Tibial nerve (tissue), 4 donors: ENCODE measurements around the gene ADK.

ENCODE experiments used
- CTCF ChIP-seq, 5 experiments: fragments of 200-600 bp in 3 of 5; fragments of 450-650 bp in 2 of 5; sonication (generic) in 3 of 5; IDR thresholded peaks; one replicate each; pipeline ENCODE4 v1.5.1; 2016 to 2019; ENCODE audit warnings: antibody characterized with exemption in 5 of 5, mild to moderate bottlenecking in 3 of 5, moderate library complexity in 2 of 5
- EP300 ChIP-seq, 2 donors: sonication (generic); formaldehyde crosslinking; IDR thresholded peaks; one replicate each; pipeline ENCODE4 v1.6.1; 2017; ENCODE audit warnings: antibody characterized with exemption in 2 of 2, mild to moderate bottlenecking in 1 of 2

DNA sequence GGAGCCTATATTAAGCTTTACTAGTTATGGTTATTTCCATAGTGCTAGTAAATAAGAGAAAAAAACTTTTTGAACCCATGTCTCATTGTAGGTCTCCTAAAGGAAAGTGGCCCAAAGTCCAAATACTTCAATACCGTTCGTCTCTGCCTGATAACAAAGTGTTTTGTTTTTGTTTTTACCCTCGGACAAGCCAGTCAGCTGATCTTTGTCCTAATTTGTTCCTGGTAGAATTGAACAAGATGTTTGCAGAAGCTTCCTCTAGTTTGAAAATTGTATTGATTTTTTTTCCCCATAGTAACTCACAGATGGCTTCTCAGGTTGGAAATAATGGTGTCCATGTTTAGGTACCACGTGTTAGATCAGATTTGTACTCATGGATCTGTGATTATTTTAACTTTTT, 339.5 kb downstream of the ADK start:
- TF ChIP-seq CTCF (IDR thresholded peaks at IDR 0.05) (no peak), EP300 (IDR thresholded peaks at IDR 0.05) (no peak)
